Measurements from ENCODE around the gene ZNF768.

ZNF768 gene

DNA sequence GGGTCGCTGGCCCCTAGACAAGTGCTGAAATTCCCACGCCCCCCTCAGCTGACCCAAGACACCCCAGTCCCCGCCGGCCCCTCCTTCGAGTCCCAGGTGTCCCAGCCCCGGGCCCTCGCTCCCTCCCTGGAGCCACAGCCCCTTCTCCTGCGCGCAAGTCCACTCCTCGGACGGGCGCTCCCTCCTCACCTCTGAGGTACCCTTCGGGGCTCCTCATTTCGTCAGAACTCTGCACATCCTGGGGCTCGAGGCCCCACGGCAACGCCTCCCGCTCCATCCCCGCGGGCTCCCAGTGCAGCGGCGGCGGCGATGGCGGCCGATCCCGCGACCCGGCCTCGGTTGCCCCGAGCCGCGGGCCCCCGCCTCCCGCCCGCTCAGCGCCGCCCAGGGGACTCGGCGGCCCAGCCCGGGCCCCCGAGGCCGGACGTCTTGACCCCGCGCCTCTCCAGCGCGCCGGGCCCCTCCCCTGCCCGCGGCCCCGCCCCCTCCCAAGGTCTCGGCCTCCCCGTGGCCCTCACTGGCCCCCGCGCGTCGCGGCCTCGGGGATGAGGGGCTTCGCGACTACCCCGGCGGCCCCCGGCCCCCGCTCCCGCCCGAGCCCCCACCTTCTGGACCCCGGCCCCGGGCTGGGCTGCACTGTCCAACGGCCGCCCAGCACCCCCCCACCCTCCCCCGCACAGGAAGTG is at the start of gene ZNF768:
Gene ZNF768 (minus strand): TSS at position 430 of the 686 bp plus-strand sequence. CDS start 153 bp downstream, at position 277.
- DNase-seq (ENCODE audit: low read depth), result no peak

DNA sequence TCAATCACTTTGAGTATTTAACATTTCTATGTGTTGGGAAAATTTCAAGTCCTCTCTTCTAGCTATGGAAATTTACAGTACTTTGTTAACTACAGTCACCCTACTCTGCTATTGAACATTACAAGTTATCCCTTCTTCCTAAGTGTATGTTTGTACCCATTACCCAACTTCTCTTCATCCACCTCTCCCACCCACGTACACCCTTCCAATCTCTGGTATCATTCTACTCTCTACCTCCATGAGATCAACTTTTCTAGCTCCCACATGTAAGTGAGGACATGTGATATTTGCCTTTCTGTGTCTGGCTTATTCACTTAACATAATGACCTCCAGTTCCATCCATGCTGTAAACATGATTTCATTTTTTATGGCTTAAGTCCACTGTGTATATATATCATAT is 48.3 kb upstream of the ZNF768 start:
- no peak for DNase-seq (ENCODE audit: low read depth)

GRCh38 chr16:30571445-30572322 is 45.3 kb upstream of the ZNF768 start, which contains the start of gene ZNF688:
Gene ZNF688, minus strand, starts transcription at chr16:30571714. Its CDS starts 85 bp downstream, at chr16:30571629.
- DNase-seq (ENCODE audit: low read depth), result peak; percentile 87

DNA sequence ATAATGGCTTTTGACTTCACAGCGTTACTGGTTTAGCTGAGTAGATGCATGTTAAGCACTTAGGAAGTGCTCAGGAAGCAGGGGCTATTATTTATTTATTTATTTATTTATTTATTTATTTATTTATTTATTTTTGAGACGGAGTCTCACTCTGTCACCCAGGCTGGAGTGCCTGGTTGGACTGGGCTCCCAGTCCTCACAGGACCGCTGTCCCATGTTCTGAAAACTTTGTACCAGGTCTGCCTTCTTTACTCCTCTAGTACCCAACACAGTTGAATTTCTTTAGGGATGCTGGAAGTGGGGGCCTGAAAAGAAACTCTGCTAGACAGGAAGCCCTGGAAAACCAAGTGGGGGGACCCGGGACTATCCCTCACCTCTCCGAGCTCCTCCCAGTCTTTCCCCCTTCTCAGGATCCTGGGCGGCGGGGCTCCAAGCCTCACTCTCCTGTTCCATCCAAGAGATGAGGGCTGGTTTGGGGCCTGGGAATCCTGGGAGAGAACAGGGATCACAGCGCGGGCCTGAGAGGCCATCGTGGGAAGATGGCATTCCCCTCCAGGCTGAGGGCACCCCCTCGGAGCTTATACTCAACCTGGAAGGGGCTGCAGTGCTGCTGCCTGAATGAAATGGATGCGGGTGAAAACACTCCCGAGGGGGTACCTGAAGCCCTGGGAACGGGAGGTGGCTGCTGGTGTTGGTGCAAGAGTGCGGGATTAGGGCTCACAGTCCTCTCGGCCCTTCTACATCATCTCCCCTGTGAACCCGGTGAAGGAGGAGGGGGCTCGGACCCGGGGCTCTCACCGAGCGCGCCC is 44.5 kb upstream of the ZNF768 start:
- no peak for DNase-seq (ENCODE audit: low read depth)

- DNase-seq (ENCODE audit: low read depth), result no peak
These were observed 43.6 kb upstream of the ZNF768 start for GRCh38 chr16:30569746-30570635.

- no peak for DNase-seq (ENCODE audit: low read depth)
These were observed 42.9 kb upstream of the ZNF768 start for GRCh38 chr16:30569281-30569680.

DNA sequence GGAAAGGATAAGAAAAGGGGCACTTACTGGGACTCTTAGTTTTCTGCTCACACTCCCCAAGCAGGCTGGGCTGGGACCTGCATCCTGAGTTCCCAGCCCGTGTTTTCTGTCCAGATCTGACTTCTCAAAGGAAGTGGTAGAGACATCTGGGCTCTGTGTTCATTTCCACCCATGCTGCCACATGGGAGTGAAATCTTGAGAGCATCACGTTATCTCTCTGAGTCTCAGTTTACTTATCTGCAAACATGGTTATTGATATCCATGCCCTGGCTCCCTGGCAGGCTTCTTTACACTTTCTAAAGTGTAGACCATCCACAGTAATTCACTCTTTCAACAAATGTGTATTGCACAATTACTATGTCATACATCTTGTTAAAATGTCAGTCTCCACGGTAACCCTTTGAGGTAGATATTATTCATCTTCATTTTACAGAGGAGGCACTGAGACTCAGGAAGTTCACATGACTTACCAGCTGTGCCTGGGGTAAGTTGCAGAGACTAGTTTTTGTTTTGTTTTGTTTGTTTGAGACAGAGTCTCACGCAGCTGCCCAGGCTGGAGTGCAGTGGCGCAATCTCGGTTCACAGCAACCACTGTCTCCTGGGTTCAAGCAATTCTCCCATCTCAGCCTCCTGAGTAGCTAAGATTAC is 41.7 kb upstream of the ZNF768 start:
- peak; percentile 62 for DNase-seq (ENCODE audit: low read depth)

DNA sequence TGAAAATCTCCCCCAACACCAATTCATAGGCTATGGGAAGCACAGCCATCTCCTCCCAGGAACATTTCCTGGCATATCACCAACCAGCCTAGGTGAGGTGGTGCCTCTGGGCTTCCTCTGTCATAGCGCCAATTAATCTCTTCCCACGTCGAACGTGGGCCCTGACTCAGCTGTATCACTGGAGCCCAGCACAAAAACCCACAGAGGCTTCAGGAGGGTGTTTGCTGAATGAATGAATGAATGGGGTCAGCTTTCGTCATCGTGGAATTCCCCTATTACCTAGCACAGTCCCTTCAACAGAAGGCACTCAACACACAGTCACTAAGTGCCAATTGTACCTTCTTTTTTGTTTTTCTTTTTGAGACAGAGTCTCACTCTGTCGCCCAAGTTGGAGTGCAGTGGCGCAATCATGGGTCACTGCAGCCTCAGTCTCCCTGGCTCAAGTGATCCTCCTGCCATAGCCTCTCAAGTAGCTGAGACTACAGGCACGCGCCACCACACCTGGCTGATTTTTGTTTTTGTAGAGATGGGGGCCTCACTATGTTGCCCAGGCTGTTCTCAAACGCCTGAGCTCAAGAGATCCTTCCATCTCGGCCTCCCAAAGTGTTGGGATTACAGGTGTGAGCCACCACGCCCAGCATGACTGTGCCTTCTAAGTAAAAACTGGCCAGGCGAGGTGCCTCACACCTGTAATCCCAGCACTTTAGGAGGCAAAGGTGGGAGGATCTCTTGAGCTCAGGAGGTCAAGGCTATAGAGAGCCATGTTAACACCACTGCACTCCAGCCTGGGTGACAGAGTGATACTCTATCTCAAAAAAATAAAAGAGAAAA is 41.0 kb upstream of the ZNF768 start:
- DNase-seq (ENCODE audit: low read depth), result no peak

DNA sequence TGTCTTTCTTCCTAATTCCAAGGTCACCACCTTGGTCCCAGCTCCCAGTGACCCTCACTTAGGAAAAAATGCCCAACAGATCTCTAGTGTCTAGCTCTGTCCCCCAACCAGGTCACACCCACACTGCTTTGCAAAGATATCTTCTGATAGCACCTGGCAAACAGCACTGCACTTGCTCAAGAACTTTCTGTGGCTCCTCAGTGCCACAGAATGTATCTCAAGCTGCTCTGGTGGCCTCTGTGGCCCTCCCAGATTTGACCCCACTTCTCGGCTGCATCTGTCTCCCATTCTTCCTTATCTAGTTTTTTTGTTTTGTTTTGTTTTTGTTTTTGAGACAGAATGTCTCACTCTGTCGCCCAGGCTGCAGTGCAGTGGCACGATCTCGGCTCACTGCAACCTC is 40.2 kb upstream of the ZNF768 start:
- no peak for DNase-seq (ENCODE audit: low read depth)

- no peak for DNase-seq (ENCODE audit: low read depth)
These were observed 39.6 kb upstream of the ZNF768 start for GRCh38 chr16:30565984-30566383.

DNA sequence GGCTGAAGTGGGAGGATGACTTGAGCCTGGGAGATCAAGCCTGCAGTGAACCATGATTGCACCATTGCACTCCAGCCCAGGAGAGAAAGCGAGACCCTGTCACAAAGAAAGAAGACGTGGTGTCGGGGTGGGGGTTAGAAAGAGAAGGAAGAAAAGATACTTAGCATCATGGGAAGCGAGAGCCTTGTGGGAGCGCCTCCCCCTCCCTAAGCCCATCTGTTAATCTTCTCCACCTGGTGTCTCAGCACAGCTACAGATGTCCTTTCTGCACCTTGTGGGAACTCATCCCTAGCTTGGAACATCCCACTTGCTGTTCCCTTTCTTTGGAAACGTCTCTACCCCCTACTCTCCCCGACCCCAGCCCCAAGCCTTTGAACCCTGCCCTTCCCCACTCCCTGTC is 39.2 kb upstream of the ZNF768 start:
- no peak for DNase-seq (ENCODE audit: low read depth)

- DNase-seq (ENCODE audit: low read depth), result no peak
These were observed 35.7 kb upstream of the ZNF768 start for GRCh38 chr16:30562021-30562420.

DNA sequence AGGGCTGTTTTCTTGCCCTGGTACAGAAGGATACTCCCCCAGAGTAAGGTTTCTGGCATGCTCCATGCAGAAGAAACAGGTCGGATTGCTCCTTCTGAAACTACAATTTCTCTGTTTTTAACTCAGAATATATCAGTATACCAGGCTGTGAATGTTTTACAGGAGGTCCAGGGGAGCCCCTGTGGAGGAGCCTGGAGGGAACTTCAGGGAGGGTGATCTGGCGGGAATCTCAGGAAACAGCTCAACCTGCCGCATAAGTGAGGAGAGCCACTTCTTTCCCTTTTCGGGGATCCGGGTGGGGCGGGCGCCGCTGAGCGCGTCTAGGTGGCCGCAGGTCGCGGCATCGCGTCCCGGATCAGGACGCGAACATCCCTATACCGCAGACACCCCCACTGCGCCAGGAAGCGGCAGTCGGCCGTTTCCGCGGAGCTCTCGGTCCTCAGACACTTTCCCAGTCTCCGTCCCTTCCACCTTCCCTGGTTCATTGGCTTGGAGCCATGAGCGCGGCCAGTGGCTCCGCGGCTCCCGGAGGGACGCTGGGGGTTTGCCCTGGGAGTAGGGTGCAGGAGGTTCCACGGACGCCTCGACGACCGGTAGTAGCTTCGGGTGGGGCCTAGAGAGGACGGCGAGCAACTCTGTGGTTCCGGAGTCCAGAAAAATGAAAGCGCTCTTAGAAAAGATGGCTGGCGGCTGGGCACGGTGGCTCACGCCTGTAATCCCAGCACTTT is 34.9 kb upstream of the ZNF768 start:
- no peak for DNase-seq (ENCODE audit: low read depth)

- no peak for DNase-seq (ENCODE audit: low read depth)
These were observed 33.3 kb upstream of the ZNF768 start for GRCh38 chr16:30559690-30560089.

DNA sequence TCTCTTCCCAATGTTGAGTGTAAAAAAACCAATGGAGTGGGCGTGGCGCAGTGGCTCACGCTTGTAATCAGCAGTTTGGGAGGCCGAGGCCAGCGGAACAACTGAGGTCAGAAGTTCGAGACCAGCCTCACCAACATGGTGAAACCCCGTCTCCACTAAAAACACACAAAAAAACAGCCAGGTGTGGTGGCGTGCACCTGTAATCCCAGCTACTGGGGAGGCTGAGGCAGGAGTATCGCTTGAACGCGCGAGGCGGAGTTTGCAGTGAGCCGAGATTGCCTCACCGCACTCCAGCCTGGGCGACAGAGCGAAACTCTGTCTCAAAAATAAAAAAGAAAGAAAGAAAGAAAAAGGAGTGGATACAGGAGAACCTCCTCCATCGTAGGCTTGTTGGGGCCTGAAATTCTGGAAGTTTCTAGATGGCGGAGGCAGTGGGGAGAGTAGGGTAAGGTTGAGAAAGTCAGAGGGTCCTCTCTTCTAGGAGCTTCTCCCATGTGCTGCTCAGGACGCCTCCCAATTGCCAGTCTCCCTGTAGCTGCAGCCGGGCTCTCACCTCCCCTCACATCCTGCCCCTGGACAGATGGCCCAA is 32.5 kb upstream of the ZNF768 start:
- no peak for DNase-seq (ENCODE audit: low read depth)

DNA sequence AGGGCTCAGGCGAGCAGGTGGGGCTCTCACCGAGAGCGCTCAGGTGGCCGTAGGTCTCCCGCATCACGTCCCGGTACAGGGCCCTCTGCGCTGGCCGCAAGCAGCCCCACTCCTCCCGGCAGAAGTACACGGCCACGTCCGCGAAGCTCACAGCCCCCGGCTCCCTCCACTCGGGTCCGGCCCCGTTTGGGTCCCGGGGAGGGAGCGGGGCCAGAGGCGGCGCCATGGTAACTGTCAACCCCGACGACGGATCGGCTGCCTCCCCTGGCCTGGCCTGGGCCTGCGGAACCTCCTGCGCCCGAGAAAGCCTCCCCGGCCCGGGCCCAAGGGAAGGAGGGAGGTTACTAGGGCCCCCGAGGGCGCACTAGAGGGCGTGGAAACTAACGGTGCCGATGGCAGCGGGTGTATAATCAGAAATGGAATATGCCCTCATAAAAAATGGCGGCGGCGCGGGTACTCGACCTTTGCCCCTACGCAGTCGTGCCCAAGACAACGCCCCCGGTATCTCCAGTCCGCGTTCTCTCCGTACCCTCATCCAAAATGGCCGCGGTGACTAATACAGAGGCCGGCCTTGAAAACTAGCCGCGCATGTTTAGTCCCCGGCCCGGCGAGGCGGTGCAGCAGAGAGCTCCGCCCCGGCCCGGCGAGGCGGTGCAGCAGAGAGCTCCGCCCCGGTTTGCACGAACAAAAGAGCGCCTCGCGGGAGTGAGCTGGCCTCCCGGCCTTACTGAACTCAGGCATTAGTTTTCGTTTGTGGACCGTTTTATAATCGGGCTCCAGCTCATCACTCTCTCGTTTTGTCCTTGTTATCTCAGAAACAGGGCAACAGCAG is 31.8 kb upstream of the ZNF768 start, which contains the start of gene ZNF764:
Gene ZNF764 (minus strand): TSS at position 418 of the 832 bp plus-strand sequence. CDS start 192 bp downstream, at position 226.
- peak; percentile 90 for DNase-seq (ENCODE audit: low read depth)

DNA sequence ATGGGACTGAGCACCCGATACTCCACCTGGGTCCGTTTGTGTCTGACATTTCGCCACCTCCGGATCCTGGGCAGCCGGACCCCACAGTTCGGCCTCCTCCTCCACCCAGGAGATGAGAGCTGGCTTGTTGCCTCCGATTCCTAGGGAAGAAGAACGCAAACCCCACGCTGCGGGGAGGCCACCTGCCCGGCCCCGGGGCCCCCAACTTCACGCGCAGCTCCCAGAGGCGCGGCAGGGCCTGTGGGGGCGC is 31.3 kb upstream of the ZNF768 start:
- DNase-seq (ENCODE audit: low read depth), result no peak

DNA sequence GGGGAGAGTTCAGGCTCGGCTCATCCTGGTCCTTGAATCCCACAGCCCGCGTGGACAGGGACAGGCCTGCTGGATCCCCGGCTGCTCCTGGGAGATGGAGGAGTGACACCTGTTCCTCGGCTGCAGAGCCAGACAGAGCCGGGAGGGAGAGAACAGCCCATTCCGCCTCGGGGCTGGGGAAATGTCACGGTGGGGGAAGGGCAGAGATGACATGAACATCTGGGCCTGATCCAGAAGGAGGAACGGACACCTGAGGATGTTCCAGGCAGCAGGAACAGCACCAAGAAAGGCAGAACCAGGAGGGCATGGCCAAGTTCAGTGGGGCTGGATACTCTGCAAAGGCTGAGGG is 29.7 kb upstream of the ZNF768 start:
- no peak for DNase-seq (ENCODE audit: low read depth)

Measured in HS-5 (cell line).